Psoas muscle (tissue), 8 donors: Measurements from ENCODE around the gene CLCNKA. TPM values are rescaled to one million over a fixed set of nuclear protein-coding genes. Genes with fewer than 3 reads are reported as not detected.

ENCODE experiments used
- ATAC-seq, 4 donors: fragments of 200-7000 bp; cut with Tn5 transposase; one replicate each; pipeline ENCODE4 v1.9.1; 2020; ENCODE audit warnings: moderate library complexity in 3 of 4, mild to moderate bottlenecking in 2 of 4
- DNase-seq, 2 donors: peaks; one replicate each; pipeline ENCODE4 v3.0.0-alpha.2; 2020
- H3K27ac ChIP-seq: fragments of 200-600 bp; one replicate; pipeline ENCODE4 v1.8.0; 2022
- H3K27me3 ChIP-seq, 3 donors: fragments of 200-600 bp in 1 of 3; one replicate each; pipeline versions ENCODE4 v1.6.1 to v1.8.0; 2013 to 2022; ENCODE audit warnings: low read length in 2 of 3, mild to moderate bottlenecking in 2 of 3, moderate library complexity in 1 of 3; ENCODE audit not compliant: insufficient read depth in 3 of 3
- H3K36me3 ChIP-seq, 2 donors: fragments of 200-600 bp in 1 of 2; one replicate each; pipeline versions ENCODE4 v1.6.1 to v1.8.0; 2013 to 2022; ENCODE audit warnings: low read depth in 1 of 2, mild to moderate bottlenecking in 1 of 2, moderate library complexity in 1 of 2; ENCODE audit not compliant: insufficient read depth in 1 of 2
- H3K4me1 ChIP-seq: fragments of 200-600 bp; one replicate; pipeline ENCODE4 v1.8.0; 2022
- H3K4me3 ChIP-seq: fragments of 200-600 bp; one replicate; pipeline ENCODE4 v1.8.0; 2022; ENCODE audit warnings: mild to moderate bottlenecking
- H3K9me3 ChIP-seq: fragments of 200-600 bp; one replicate; pipeline ENCODE4 v1.8.0; 2022
- CTCF ChIP-seq: fragments of 200-600 bp; IDR thresholded peaks from one replicate; pipeline ENCODE4 v1.8.0; 2022; ENCODE audit warnings: antibody characterized with exemption
- WGBS, 3 donors: extraction: QIAGEN DNeasy Blood & Tissue Kit; methylation state at CpG; one replicate each; pipeline versions ENCODE4 v1.1.6 to v1.1.7; 2013; 5-methylcytosine and 5-hydroxymethylcytosine counted together
- intact Hi-C, 2 donors: fragments of 100-400 bp; cut with DNase I; formaldehyde crosslinking; loops; one replicate each; pipeline versions ENCODE4 v1.11.0 to v1.14.2; 2022
- polyA plus RNA-seq, 3 donors: library from polyadenylated mRNA; stranded (reverse); fragments of 200-250 nt; gene quantifications; one replicate each; pipeline ENCODE4 v1.2.3, GENCODE V29; 2013
- total RNA-seq, 4 donors: library from RNA; stranded (reverse); fragmentation: NEBNext Ultra II Directional in 2 of 4; extraction: Animal tissue kit (Norgen Biotek cat#: 25700) in 2 of 4; gene quantifications; one replicate each; pipeline versions ENCODE4 v1.2.1 to v1.2.4, GENCODE V29; 2021 to 2023
- donor health status: healthy with polysubstance abuse.
- donor health status: DM: no; HTN: no; CAD: no; lungs with moderate emphysema.
- donor health status: Bipolar disorder and iron deficiency.
- donor health status: healthy.
- donor health status: DM: yes; HTN: yes; CAD: no.
- donor health status: DM: no; HTN: no; CAD: no.
- donor health status: DM: no; HTN: no; CAD: no.
- donor health status: DM: yes; HTN: yes; CAD: no.

Gene CLCNKA
- total and polyA plus RNA-seq, 7 donors: 0.30 to 2.2 (median 1.2) TPM

- 86 to 89% (median 87%) methylated on average over 5 of the region's 5 CpGs for WGBS, 3 donors
- Histone ChIP-seq H3K27me3 (no peaks in the 10 kb centered on the region), H3K9me3 (no peaks in the 10 kb centered on the region), H3K27ac (no peak overlapping the region), H3K4me3 (no peak overlapping the region), H3K4me1 (no peaks in the 10 kb centered on the region), H3K36me3 (no peaks in the 10 kb centered on the region)
- ATAC-seq: no peak
- no peak for TF ChIP-seq CTCF
- DNase-seq: no peak
- intact Hi-C loops: no loop called here
These were observed 16.2 kb upstream of the CLCNKA start for GRCh38 chr1:16005597-16005996.

DNA sequence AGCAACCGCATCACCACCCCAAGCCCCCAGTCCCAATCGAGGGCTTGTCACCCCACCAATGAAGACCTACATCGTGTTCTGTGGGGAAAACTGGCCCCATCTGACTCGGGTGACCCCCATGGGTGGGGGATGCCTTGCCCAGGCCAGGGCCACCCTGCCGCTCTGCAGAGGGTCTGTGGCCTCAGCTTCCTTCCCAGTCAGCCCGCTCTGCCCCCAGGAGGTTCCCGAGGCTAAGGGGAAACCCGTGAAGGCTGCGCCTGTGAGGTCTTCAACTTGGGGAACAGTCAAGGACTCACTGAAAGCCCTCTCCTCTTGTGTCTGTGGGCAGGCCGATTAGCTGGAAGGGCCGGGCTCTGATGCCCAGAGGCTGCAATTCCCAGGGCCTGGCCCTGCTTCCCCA lies 15.8 kb upstream of the CLCNKA start:
- no peaks in the 10 kb centered on the region for H3K9me3 ChIP-seq
- ATAC-seq: no peak
- H3K27ac ChIP-seq: no peak overlapping the region
- intact Hi-C loops: no loop called here
- no peaks in the 10 kb centered on the region for H3K36me3 ChIP-seq
- no peak overlapping the region for H3K4me3 ChIP-seq
- DNase-seq: peak in 1 of 2 donors; percentile 49
- no peaks in the 10 kb centered on the region for H3K27me3 ChIP-seq
- no peak for TF ChIP-seq CTCF
- no peaks in the 10 kb centered on the region for H3K4me1 ChIP-seq
- WGBS, 3 donors: 79 to 84% (median 80%) methylated on average over 11 of the region's 11 CpGs

DNA sequence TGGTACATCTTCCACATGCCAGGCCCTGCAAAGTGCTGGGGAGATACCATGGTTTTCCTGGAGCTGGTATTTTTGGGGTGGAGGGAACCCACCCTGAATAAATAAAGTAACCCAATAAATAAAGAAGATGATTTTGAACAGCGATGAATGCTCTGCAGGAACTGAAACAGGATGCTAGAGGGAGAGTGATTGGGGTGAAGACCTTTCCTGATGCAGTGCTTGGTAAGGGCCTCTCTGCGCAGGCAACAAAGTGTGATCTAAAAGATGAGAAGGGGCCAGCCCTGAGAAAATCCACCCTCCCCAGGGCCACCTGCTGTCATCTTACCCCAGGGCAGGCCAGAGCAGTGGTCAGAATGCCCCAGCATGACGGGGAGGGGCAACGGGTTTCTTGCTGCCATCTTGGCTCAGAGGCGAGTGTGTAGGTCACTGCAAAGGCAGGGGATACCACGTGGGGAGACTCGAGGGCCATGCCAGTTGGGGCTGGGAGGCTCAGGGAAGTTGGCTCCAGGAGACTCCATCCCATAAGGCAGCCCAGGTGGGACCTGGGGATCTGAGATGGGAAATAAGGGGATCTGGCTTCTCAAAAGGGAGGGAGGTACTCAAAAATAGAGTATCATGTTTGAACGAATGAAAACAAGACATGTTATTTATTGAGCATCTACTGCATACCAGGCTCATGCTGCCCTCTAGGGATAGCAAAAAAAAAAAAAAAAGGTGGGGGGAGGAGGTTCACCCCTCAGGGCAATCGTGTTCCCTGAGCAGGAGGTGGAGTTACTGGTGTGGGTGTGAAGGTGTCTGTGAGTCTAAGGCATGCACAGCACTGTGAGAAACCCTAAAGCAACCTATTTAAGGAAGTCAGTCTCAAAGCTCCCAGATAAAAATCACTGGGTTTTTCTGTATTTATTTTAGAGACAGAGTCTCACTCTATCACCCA lies 15.0 kb upstream of the CLCNKA start:
- TF ChIP-seq CTCF: no peak
- DNase-seq: peak in 1 of 2 donors; percentile 54
- 53 to 61% (median 60%) methylated on average over 9 of the region's 9 CpGs for WGBS, 3 donors
- Histone ChIP-seq H3K4me3 (no peak overlapping the region), H3K27ac (no peak overlapping the region), H3K27me3 (no peaks in the 10 kb centered on the region), H3K4me1 (no peaks in the 10 kb centered on the region), H3K9me3 (no peaks in the 10 kb centered on the region), H3K36me3 (no peaks in the 10 kb centered on the region)
- no peak for ATAC-seq
- intact Hi-C loops: no loop called here

DNA sequence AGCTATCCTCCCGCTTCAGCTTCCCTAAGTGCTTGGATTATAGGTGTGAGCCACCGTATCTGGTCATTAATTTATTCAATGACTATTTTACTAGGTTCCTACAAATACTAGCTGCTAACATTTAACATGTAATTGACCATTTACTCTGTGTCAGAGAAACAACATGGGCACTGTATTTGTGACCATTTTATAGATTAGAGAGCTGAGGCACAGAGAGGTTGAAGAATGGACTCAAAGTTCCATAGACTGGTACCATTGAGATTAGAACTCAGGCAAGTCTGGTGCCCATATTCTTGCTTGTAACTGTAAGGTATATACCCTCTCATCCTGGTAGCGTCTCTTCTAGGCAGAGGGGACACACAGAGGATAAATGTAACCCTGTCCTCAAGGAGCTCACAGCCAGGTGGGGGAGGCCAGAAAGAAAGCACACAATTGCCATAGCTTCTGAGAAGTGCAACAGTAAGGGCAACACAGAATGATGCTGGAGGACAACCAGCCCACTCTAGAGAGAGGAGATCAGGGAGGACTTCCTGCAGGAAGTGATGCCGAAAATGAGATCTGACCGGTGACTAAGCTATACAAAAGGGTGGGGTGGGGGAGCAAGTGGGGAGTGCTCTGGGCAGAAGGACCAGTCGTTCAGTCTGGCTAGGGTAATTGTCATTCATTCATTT lies 14.0 kb upstream of the CLCNKA start:
- Histone ChIP-seq H3K9me3 (no peaks in the 10 kb centered on the region), H3K4me1 (peaks cover 5% of the 10 kb centered on the region), H3K27ac (no peak overlapping the region), H3K4me3 (no peak overlapping the region), H3K27me3 (no peaks in the 10 kb centered on the region), H3K36me3 (no peaks in the 10 kb centered on the region)
- intact Hi-C loops: loop anchor here in 1 of 2 donors (2.0 kb wide), 2 partner anchors 25 to 49 kb away; no protein-coding TSS in a partner anchor
- WGBS, 3 donors: 78 to 84% (median 79%) methylated on average over 6 of the region's 6 CpGs
- peak in 1 of 2 donors; percentile 12 for DNase-seq
- no peak for TF ChIP-seq CTCF
- no peak for ATAC-seq
